Trophoblast cell (in vitro differentiated cells and primary cell): ENCODE data around the gene XRRA1.

ENCODE experiments used
- DNase-seq, 2 donors: peaks; one replicate each; pipeline ENCODE4 v3.0.0-alpha.2; 2016
- H2AFZ ChIP-seq: 2 replicates; pipeline ENCODE4 v1.6.1; 2013; ENCODE audit warnings: low read length, moderate library complexity, mild to moderate bottlenecking; ENCODE audit not compliant: insufficient read depth, poor library complexity
- H2AK5ac ChIP-seq: 2 replicates; pipeline ENCODE4 v1.6.1; 2013; ENCODE audit warnings: mild to moderate bottlenecking, low read length
- H2BK120ac ChIP-seq: 2 replicates; pipeline ENCODE4 v1.6.1; 2013; ENCODE audit warnings: low read length, mild to moderate bottlenecking, moderate library complexity; ENCODE audit not compliant: insufficient read depth, poor library complexity
- H2BK12ac ChIP-seq: 2 replicates; pipeline ENCODE4 v1.6.1; 2013; ENCODE audit warnings: mild to moderate bottlenecking, low read length, moderate library complexity
- H2BK5ac ChIP-seq: 2 replicates; pipeline ENCODE4 v1.6.1; 2013; ENCODE audit warnings: low read length, low read depth, moderate library complexity, mild to moderate bottlenecking; ENCODE audit not compliant: poor library complexity
- H3K14ac ChIP-seq: 2 replicates; pipeline ENCODE4 v1.6.1; 2013; ENCODE audit warnings: mild to moderate bottlenecking, low read length
- H3K18ac ChIP-seq: 2 replicates; pipeline ENCODE4 v1.6.1; 2013; ENCODE audit warnings: mild to moderate bottlenecking, low read length
- H3K23ac ChIP-seq: 2 replicates; pipeline ENCODE4 v1.6.1; 2013; ENCODE audit warnings: low read length
- H3K27ac ChIP-seq: 2 replicates; pipeline ENCODE4 v1.5.1; 2013; ENCODE audit warnings: low read depth, mild to moderate bottlenecking, inconsistent platforms, low read length, moderate library complexity
- H3K27me3 ChIP-seq: 2 replicates; pipeline ENCODE4 v1.6.1; 2013; ENCODE audit warnings: inconsistent platforms, mild to moderate bottlenecking, low read length, moderate library complexity; ENCODE audit not compliant: insufficient read depth
- H3K36me3 ChIP-seq, 2 experiments: 1 replicate in 1 of 2; 2 replicates in 1 of 2; pipeline ENCODE4 v1.6.1; 2013; ENCODE audit warnings: low read length in 2 of 2, mild to moderate bottlenecking in 2 of 2, moderate library complexity in 1 of 2; ENCODE audit not compliant: insufficient read depth in 2 of 2, control insufficient read depth in 1 of 2
- H3K4ac ChIP-seq: 2 replicates; pipeline ENCODE4 v1.6.1; 2013; ENCODE audit warnings: low read depth, mild to moderate bottlenecking, low read length, moderate library complexity
- H3K4me1 ChIP-seq, 2 experiments: 1 replicate in 1 of 2; 2 replicates in 1 of 2; pipeline ENCODE4 v1.6.1; 2013; ENCODE audit warnings: low read length in 2 of 2, mild to moderate bottlenecking in 2 of 2, moderate library complexity in 1 of 2; ENCODE audit not compliant: insufficient read depth in 2 of 2, control insufficient read depth in 1 of 2
- H3K4me2 ChIP-seq: 2 replicates; pipeline ENCODE4 v1.6.1; 2013; ENCODE audit warnings: inconsistent platforms, mild to moderate bottlenecking, low read length, moderate library complexity
- H3K4me3 ChIP-seq: 2 replicates; pipeline ENCODE4 v1.5.1; 2013; ENCODE audit warnings: mild to moderate bottlenecking, low read depth, low read length, inconsistent platforms
- H3K79me1 ChIP-seq: one replicate; pipeline ENCODE4 v1.6.1; 2013; ENCODE audit warnings: low read length
- H3K79me2 ChIP-seq: 2 replicates; pipeline ENCODE4 v1.6.1; 2013; ENCODE audit warnings: low read length, mild to moderate bottlenecking; ENCODE audit not compliant: control insufficient read depth, insufficient read depth, poor library complexity
- H3K9ac ChIP-seq: 2 replicates; pipeline ENCODE4 v1.6.1; 2013; ENCODE audit warnings: mild to moderate bottlenecking, low read length
- H3K9me3 ChIP-seq: 2 replicates; pipeline ENCODE4 v1.6.1; 2013; ENCODE audit warnings: low read depth, mild to moderate bottlenecking, control low read depth, inconsistent platforms, low read length; ENCODE audit not compliant: insufficient read depth
- H4K12ac ChIP-seq: 2 replicates; pipeline ENCODE4 v1.6.1; 2013; ENCODE audit warnings: low read depth, mild to moderate bottlenecking, low read length, moderate library complexity
- H4K8ac ChIP-seq: 2 replicates; pipeline ENCODE4 v1.6.1; 2013; ENCODE audit warnings: low read depth, mild to moderate bottlenecking, low read length, moderate library complexity
- H4K91ac ChIP-seq: one replicate; pipeline ENCODE4 v1.6.1; 2013; ENCODE audit warnings: low read depth, mild to moderate bottlenecking, low read length, moderate library complexity
- WGBS: extraction: QIAGEN DNeasy Blood & Tissue Kit; methylation state at CpG from one replicate; pipeline ENCODE4 v1.1.7; 2013; ENCODE audit warnings: missing lambda C conversion rate; ENCODE audit not compliant: insufficient read length, insufficient coverage; ENCODE audit errors: extremely low coverage; 5-methylcytosine and 5-hydroxymethylcytosine counted together

The XRRA1 gene

DNA sequence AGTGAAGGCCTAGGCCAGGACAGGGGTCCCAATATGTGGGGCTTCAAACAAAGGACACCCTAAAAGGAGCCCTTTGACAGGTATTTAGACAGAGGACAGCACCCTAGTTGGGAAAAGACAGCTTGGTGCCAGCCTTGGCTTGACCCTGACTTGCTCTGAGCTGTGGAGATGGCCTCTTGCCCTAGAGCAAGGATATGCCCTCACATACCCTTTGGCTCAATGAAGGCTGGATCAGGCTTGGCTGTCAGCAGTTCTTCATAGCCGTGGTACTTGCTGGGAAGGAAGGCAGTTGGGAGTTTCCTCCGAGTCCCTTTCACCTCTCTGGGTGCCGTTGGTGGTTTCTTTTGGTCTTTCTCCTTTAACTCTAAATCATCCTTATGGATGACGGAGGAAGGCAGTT is 104.0 kb downstream of the XRRA1 start:
- Histone ChIP-seq H3K23ac (no peak overlapping the region), H3K4me1 (no peaks in the 10 kb centered on the region), H4K8ac (no peak overlapping the region), H3K36me3 (peaks cover 16 to 32% of the 10 kb centered on the region in 2 experiments), H3K27me3 (no peaks in the 10 kb centered on the region), H3K27ac (no peak overlapping the region), H3K79me1 (no peaks in the 10 kb centered on the region), H2AFZ (no peak overlapping the region), H4K12ac (no peak overlapping the region), H4K91ac (no peak overlapping the region), H2BK5ac (no peak overlapping the region), H3K14ac (no peak overlapping the region), H2AK5ac (no peak overlapping the region), H3K9ac (no peak overlapping the region), H3K18ac (no peak overlapping the region), H2BK12ac (no peak overlapping the region), H3K79me2 (no peaks in the 10 kb centered on the region), H3K4me2 (no peak overlapping the region), H3K4ac (no peak overlapping the region), H3K9me3 (peaks cover 2% of the 10 kb centered on the region), H3K4me3 (no peak overlapping the region), H2BK120ac (no peak overlapping the region)
- DNase-seq, result no peak
- WGBS, result no CpG with 5 or more reads among the region's 4 CpGs

DNA sequence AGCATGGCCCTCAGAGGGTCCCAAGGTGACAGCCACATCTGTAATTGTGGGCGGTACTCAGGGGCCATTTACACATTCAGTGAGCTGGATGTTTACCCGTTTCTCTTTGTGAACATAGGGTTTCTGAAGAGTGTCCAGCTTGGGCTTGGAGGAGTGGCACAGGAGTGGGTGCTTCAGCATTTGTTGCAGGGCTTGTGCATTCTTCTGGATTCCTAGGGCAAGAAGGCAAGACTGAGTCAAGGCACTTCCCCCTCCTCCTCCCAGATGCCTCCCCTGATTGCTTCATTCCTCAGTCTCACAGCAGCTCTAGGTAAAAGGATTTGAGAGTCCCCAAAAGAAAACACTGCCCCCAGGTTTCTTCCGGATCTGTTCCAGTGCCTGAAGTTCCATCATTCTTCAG is 104.8 kb downstream of the XRRA1 start:
- no peak overlapping the region for H3K27ac ChIP-seq
- no CpG with 5 or more reads among the region's 3 CpGs for WGBS
- peaks cover 2% of the 10 kb centered on the region for H3K9me3 ChIP-seq
- H3K23ac ChIP-seq, result no peak overlapping the region
- H4K12ac ChIP-seq, result no peak overlapping the region
- no peak overlapping the region for H2AK5ac ChIP-seq
- H3K9ac ChIP-seq, result no peak overlapping the region
- no peak overlapping the region for H2BK12ac ChIP-seq
- no peak for DNase-seq
- no peak overlapping the region for H2BK120ac ChIP-seq
- H4K8ac ChIP-seq, result no peak overlapping the region
- no peaks in the 10 kb centered on the region for H3K27me3 ChIP-seq
- no peak overlapping the region for H3K4me3 ChIP-seq
- no peaks in the 10 kb centered on the region for H3K79me2 ChIP-seq
- H3K4me2 ChIP-seq, result no peak overlapping the region
- no peak overlapping the region for H2AFZ ChIP-seq
- no peak overlapping the region for H3K4ac ChIP-seq
- peaks cover 16 to 32% of the 10 kb centered on the region in 2 experiments for H3K36me3 ChIP-seq
- H3K4me1 ChIP-seq, result no peaks in the 10 kb centered on the region
- no peak overlapping the region for H3K14ac ChIP-seq
- H4K91ac ChIP-seq, result no peak overlapping the region
- no peaks in the 10 kb centered on the region for H3K79me1 ChIP-seq
- no peak overlapping the region for H3K18ac ChIP-seq
- no peak overlapping the region for H2BK5ac ChIP-seq

DNA sequence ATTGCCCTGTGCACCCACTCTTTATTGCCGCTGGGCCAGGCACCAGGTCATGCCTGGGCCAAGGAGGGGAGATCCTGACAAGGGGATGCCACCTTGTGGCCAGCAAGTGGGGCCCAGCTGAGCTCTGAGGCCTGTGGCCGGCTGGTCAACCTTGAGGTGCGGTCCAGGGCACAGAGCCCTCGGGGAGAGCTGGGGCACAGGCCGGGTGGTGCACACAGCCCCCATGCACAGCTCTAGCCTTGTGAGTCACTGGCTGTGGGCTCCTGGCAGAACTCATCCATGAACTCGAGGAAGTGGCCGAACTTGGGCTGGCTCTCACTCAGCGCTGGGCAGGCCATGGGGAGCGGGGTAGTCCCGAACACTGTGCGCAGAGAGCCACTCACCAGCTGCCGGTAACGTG is 105.9 kb downstream of the XRRA1 start:
- Histone ChIP-seq H2BK120ac (no peak overlapping the region), H2BK5ac (no peak overlapping the region), H2AK5ac (no peak overlapping the region), H3K79me1 (no peaks in the 10 kb centered on the region), H4K12ac (no peak overlapping the region), H4K8ac (no peak overlapping the region), H2BK12ac (no peak overlapping the region), H3K27me3 (no peaks in the 10 kb centered on the region), H3K9me3 (peaks cover 2% of the 10 kb centered on the region), H3K36me3 (peaks cover 15 to 30% of the 10 kb centered on the region in 2 experiments), H3K4me1 (peaks cover 0 to 4% of the 10 kb centered on the region in 2 experiments), H3K14ac (no peak overlapping the region), H3K4ac (no peak overlapping the region), H3K4me2 (no peak overlapping the region), H3K23ac (no peak overlapping the region), H3K9ac (no peak overlapping the region), H2AFZ (no peak overlapping the region), H3K27ac (no peak overlapping the region), H3K4me3 (no peak overlapping the region), H3K18ac (no peak overlapping the region), H4K91ac (no peak overlapping the region), H3K79me2 (no peaks in the 10 kb centered on the region)
- no CpG with 5 or more reads among the region's 13 CpGs for WGBS
- DNase-seq, result no peak

DNA sequence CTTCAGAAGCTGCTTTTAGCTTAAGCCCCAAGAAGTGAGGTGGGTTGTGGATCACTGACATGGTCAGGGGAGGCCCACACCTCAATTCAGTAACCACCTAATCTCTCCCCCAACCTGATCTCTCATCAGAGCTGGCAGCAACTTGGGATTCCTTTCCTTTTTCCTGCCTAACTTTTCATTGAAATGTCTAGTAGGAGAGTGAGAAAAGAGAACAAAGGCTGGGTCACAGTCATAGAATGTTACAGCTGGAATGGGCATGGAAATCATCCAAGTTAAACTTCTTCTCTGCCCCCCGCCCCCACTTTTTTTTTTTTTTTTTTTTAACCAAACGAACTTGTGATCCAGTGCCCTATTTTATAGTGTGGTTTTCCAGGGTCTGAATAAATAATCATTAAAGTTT is 108.4 kb downstream of the XRRA1 start:
- Histone ChIP-seq H3K18ac (no peak overlapping the region), H2BK5ac (no peak overlapping the region), H2AK5ac (no peak overlapping the region), H4K8ac (no peak overlapping the region), H3K27me3 (no peaks in the 10 kb centered on the region), H3K4me2 (no peak overlapping the region), H3K9ac (no peak overlapping the region), H2AFZ (no peak overlapping the region), H3K79me2 (no peaks in the 10 kb centered on the region), H3K27ac (no peak overlapping the region), H3K14ac (no peak overlapping the region), H3K23ac (no peak overlapping the region), H3K4me3 (no peak overlapping the region), H3K36me3 (peaks cover 18 to 34% of the 10 kb centered on the region in 2 experiments), H2BK12ac (no peak overlapping the region), H2BK120ac (no peak overlapping the region), H3K4ac (no peak overlapping the region), H4K91ac (no peak overlapping the region), H3K9me3 (peaks cover 2% of the 10 kb centered on the region), H3K79me1 (no peaks in the 10 kb centered on the region), H4K12ac (no peak overlapping the region), H3K4me1 (peaks cover 0 to 4% of the 10 kb centered on the region in 2 experiments)
- no peak for DNase-seq
- no CpG with 5 or more reads among the region's 2 CpGs for WGBS
